Esophagus squamous epithelium (tissue), 5 donors: Measurements from ENCODE around the gene FARP2. TPM values are rescaled to one million over a fixed set of nuclear protein-coding genes. Genes with fewer than 3 reads are reported as not detected.
"Not testable (repeated sequence)": the region's sequence is repeated elsewhere in the genome, so short reads cannot be mapped to it uniquely, and the experiment has no call there.

Experiments used
- DNase-seq: peaks from one replicate; lab custom pipeline; 2025; lab: John Stamatoyannopoulos, UW
- H3K27ac ChIP-seq, 4 donors: fragments of 200-600 bp; sonication (generic); one replicate each; pipeline ENCODE4 v1.5.1; 2016 to 2019; ENCODE audit warnings: mild to moderate bottlenecking in 1 of 4
- H3K27me3 ChIP-seq, 4 donors: fragments of 200-600 bp; sonication (generic); 1 replicate in 3 of 4; 2 replicates in 1 of 4; pipeline versions ENCODE4 v1.5.1 to v1.6.0; 2017 to 2021; ENCODE audit warnings: antibody characterized with exemption in 1 of 4
- H3K36me3 ChIP-seq, 3 donors: fragments of 200-600 bp; sonication (generic); one replicate each; pipeline ENCODE4 v1.5.1; 2016 to 2019
- H3K4me1 ChIP-seq, 3 donors: fragments of 200-600 bp; sonication (generic); one replicate each; pipeline ENCODE4 v1.5.1; 2017 to 2019
- H3K4me3 ChIP-seq, 4 donors: fragments of 200-600 bp; sonication (generic); 1 replicate in 3 of 4; 2 replicates in 1 of 4; pipeline ENCODE4 v1.5.1; 2016 to 2019; ENCODE audit warnings: mild to moderate bottlenecking in 2 of 4, moderate library complexity in 1 of 4
- H3K9me3 ChIP-seq, 3 donors: fragments of 200-600 bp; sonication (generic); one replicate each; pipeline ENCODE4 v1.5.1; 2016 to 2019
- POLR2A ChIP-seq, 4 donors: fragments of 450-650 bp; IDR thresholded peaks; one replicate each; pipeline ENCODE4 v1.6.1; 2017; ENCODE audit warnings: antibody characterized with exemption in 4 of 4, mild to moderate bottlenecking in 4 of 4, moderate library complexity in 3 of 4
- WGBS, 2 donors: methylation state at CpG; one replicate each; pipeline ENCODE4 v1.1.5; 2018; 5-methylcytosine and 5-hydroxymethylcytosine counted together
- intact Hi-C: fragments of 100-400 bp; cut with DNase I; formaldehyde crosslinking; loops from one replicate; pipeline ENCODE4 v1.15.0; 2022
- total RNA-seq, 4 donors: library from RNA; depleted of rRNA; stranded (reverse); fragments of >200 nt; gene quantifications; one replicate each; pipeline ENCODE4 v1.1.0, GENCODE V29; 2016
- TF ChIP-seq, protein P1 (sequence below), 6 experiments: fragments of 450-650 bp in 4 of 6; fragments of 200-600 bp in 2 of 6; sonication (generic) in 2 of 6; IDR thresholded peaks; one replicate each; pipeline ENCODE4 v1.5.1; 2016 to 2019; ENCODE audit warnings: antibody characterized with exemption in 6 of 6, mild to moderate bottlenecking in 4 of 6, moderate library complexity in 4 of 6
- donor health status: DM: yes; HTN: yes; CAD: no.

Gene FARP2
- total RNA-seq, 4 donors from 2014 or later = 20.8 to 41.8 (median 37.1) TPM

DNA sequence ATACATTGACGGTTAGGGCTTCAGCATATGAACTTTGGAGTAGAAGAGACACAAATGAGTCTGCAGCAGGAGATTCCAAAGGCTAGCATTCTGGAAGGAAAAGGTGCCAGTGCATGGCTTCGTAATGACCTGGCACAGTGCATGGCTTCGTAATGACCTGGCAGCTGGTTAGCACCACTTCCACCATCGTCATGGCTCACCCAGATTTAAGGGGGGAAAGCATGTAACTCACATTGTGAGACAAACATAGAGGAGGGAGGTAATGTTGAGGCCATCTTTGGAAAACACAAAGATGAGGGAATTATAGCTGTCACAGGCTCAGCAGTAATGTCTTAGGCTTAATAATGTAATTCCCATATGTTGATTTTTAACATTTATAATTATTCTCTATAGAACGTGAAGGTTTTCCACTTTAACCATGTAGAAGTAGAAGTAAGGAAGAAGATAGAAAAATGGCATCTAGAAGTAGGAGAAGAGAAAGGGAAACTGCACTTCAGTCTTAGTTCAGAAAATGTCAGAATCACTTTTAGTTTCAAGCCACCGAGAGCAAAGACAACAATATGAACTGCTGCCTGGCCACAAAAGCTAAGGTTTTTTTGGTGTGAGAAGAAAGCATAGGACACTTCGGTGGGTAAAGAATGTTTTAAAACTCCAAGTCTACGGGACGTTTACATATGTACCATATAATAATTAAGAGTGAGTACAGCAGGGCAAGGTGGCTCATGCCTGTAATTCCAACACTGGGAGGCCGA is 159.1 kb downstream of the FARP2 start:
- Histone ChIP-seq H3K36me3 (peaks cover 0 to 11% (median 0%) of the 10 kb centered on the region in 3 donors), H3K9me3 (no peaks in the 10 kb centered on the region), H3K4me3 (no peak overlapping the region), H3K4me1 (peaks cover 0 to under 1% (median 0%) of the 10 kb centered on the region in 3 donors), H3K27ac (no peak overlapping the region), H3K27me3 (peaks cover 0 to 8% (median 0%) of the 10 kb centered on the region in 4 donors)
- 43 to 49% methylated on average over 10 of the region's 10 CpGs for WGBS, 2 donors
- DNase-seq = no peak
- intact Hi-C loops = no loop called here
- TF ChIP-seq POLR2A (IDR thresholded peaks at IDR 0.05) = no peak
- TF ChIP-seq, protein P1, sequence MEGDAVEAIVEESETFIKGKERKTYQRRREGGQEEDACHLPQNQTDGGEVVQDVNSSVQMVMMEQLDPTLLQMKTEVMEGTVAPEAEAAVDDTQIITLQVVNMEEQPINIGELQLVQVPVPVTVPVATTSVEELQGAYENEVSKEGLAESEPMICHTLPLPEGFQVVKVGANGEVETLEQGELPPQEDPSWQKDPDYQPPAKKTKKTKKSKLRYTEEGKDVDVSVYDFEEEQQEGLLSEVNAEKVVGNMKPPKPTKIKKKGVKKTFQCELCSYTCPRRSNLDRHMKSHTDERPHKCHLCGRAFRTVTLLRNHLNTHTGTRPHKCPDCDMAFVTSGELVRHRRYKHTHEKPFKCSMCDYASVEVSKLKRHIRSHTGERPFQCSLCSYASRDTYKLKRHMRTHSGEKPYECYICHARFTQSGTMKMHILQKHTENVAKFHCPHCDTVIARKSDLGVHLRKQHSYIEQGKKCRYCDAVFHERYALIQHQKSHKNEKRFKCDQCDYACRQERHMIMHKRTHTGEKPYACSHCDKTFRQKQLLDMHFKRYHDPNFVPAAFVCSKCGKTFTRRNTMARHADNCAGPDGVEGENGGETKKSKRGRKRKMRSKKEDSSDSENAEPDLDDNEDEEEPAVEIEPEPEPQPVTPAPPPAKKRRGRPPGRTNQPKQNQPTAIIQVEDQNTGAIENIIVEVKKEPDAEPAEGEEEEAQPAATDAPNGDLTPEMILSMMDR (IDR thresholded peaks at IDR 0.05) = no peak

DNA sequence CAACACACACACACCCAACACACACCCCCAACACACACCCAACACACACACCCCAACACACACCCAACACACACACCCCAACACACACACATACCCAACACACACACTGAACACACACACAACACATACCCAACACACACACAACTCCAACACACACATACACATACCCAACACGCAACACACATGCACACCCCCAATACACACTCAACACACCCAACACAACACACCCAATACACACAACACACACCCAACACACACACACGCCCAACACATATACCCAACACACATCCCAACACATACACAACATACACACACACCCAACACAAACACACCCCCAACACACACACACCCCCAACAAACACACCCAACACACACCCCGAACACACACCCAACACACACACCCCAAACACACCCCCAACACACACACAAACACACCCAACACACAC is 160.5 kb downstream of the FARP2 start:
- intact Hi-C loops = no loop called here

DNA sequence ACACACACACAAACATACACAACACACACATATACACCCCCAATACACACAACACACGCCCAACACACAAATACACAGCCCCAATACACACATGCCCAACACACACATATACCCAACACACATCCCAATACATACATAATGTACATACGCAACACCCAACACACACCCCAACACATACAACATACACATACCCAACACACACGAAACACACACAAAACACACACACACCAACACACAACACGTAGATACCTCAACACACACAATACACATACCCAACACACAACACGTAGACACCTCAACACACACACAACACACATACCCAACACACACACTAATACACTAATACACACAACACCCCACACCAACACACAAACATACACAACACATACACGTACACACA is 161.2 kb downstream of the FARP2 start:
- no peak for DNase-seq
- TF ChIP-seq, protein P1 (IDR thresholded peaks at IDR 0.05) = no peak
- no peak for TF ChIP-seq POLR2A (IDR thresholded peaks at IDR 0.05)
- intact Hi-C loops = no loop called here

More for the DNA sequence above, 160.5 kb downstream of the FARP2 start:
- Histone ChIP-seq H3K9me3 (no peaks in the 10 kb centered on the region), H3K27ac (no peak overlapping the region), H3K27me3 (peaks cover 0 to 21% (median 0%) of the 10 kb centered on the region in 4 donors), H3K36me3 (peaks cover 0 to 5% (median 0%) of the 10 kb centered on the region in 3 donors), H3K4me1 (no peaks in the 10 kb centered on the region), H3K4me3 (no peak overlapping the region)
- WGBS, 2 donors = 86 to 87% methylated on average over 2 of the region's 3 CpGs
- TF ChIP-seq, protein P1 (IDR thresholded peaks at IDR 0.05) = no peak
- TF ChIP-seq POLR2A (IDR thresholded peaks at IDR 0.05) = no peak
- DNase-seq = no peak

DNA sequence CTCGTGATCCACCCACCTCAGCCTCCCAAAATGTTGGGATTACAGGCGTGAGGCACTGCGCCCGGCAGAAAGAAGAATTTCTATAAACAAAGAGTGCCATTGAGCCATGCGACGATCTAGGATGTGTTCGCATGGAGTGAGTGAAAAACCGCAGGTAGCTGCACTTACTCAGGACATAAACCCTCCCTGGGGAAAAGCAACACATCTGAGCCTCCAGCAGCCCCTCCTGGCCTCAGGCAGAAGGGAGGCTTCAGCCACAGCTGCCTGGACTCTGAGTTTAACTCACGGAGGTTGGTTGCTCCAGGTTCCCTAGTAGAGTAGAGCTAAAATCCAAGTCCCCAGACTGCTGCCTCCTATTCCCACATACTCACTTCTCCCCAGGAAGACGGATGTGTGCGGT is 163.6 kb downstream of the FARP2 start:
- no peak for DNase-seq
- WGBS, 2 donors = 62 to 80% methylated on average over 11 of the region's 11 CpGs
- Histone ChIP-seq H3K36me3 (no peaks in the 10 kb centered on the region), H3K4me1 (no peaks in the 10 kb centered on the region), H3K27me3 (peaks cover 0 to 34% (median 0%) of the 10 kb centered on the region in 4 donors), H3K4me3 (no peak overlapping the region), H3K9me3 (no peaks in the 10 kb centered on the region), H3K27ac (no peak overlapping the region)
- no peak for TF ChIP-seq POLR2A (IDR thresholded peaks at IDR 0.05)
- TF ChIP-seq, protein P1 (IDR thresholded peaks at IDR 0.05) = no peak
- intact Hi-C loops = no loop called here

More for the DNA sequence above, 161.2 kb downstream of the FARP2 start:
- WGBS, 2 donors = 87 to 88% methylated on average over 6 of the region's 6 CpGs
- no peaks in the 10 kb centered on the region for H3K4me1 ChIP-seq
- H3K36me3 ChIP-seq = no peaks in the 10 kb centered on the region
- H3K4me3 ChIP-seq = no peak overlapping the region
- H3K27ac ChIP-seq = no peak overlapping the region
- no peaks in the 10 kb centered on the region for H3K9me3 ChIP-seq
- peaks cover 0 to 26% (median 0%) of the 10 kb centered on the region in 4 donors for H3K27me3 ChIP-seq

DNA sequence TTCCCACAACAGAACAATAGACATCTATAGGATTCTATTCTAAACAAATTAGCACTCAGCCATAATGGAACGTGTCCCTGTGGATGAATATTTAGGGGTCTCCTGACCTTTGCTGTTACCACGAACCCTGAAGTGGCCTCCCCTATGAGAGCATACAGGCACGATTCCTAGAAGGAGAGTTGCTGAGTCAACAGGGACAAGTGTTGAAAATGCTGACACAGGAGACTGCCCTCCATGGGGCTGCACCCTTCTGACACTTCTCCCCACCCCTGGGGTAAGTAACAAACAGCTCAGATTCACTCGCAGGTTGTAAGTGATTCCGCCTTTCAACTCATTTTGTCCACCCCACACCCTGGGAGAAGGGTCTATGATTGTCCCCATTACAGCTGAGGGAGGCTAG is 166.4 kb downstream of the FARP2 start:
- H3K4me3 ChIP-seq = no peak overlapping the region
- no peaks in the 10 kb centered on the region for H3K36me3 ChIP-seq
- TF ChIP-seq, protein P1 (IDR thresholded peaks at IDR 0.05) = no peak
- intact Hi-C loops = no loop called here
- H3K27me3 ChIP-seq = peaks cover 0 to 34% (median 0%) of the 10 kb centered on the region in 4 donors
- H3K9me3 ChIP-seq = no peaks in the 10 kb centered on the region
- 53 to 86% methylated on average over 4 to 5 of the region's 5 CpGs for WGBS, 2 donors
- no peak overlapping the region for H3K27ac ChIP-seq
- H3K4me1 ChIP-seq = no peaks in the 10 kb centered on the region
- DNase-seq = no peak

DNA sequence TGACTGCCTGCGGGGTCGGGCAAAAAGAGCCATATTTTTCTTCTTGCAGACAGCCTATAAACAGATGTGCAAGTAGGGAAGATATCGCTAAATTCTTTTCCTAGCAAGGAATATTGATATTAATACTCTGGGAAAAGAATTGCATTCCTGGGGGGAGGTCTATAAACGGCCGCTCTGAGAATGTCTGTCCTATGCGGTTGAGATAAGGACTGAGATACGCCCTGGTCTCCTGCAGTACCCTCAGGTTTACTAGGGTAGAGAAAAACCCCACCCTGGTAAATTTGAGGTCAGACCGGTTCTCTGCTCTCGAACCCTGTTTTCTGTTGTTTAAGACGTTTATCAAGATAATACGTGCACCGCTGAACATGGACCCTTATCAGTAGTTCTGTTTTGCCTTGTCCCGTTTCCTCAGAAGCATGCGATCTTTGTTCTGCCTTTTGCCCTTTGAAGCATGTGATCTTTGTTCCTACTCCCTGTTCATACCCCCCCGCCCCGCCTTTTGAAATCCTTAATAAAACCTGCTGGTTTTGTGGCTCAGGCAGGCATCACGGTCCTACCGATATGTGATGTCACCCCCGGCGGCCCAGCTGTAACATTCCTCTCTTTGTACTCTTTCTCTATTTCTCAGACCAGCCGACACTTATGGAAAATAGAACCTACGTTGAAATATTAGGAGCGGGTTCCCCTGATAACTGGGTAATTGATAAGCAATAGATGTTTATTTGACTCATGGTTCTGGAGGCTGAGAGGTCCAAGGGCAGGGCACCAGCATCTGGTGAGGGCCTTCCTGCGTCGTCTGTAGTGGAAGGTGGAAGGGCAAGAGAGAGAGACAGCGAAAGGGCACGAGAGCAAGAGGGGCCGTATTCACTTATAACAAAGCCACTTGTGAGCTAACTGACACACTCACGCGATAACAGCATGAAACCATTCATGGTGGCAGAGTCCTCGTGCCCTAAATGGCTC is 170.0 kb downstream of the FARP2 start:
- H3K4me1 ChIP-seq, H3K4me3 ChIP-seq, intact Hi-C loops, H3K36me3 ChIP-seq, H3K9me3 ChIP-seq, H3K27ac ChIP-seq, DNase-seq: not testable (repeated sequence)
- WGBS, 2 donors = 88 to 90% methylated on average over 30 to 31 of the region's 31 CpGs
- peaks cover 0 to 24% (median 0%) of the 10 kb centered on the region in 4 donors for H3K27me3 ChIP-seq
